Sigmoid colon (tissue), 7 donors: ENCODE measurements around the gene GPR137B. TPM values are rescaled to one million over a fixed set of nuclear protein-coding genes. Genes with fewer than 3 reads are reported as not detected.

Experiments used
- DNase-seq: peaks from one replicate; pipeline ENCODE4 v3.0.0-alpha.2; 2019
- H3K27ac ChIP-seq, 4 donors: fragments of 200-600 bp; sonication (generic); one replicate each; pipeline ENCODE4 v1.5.1; 2016 to 2019; ENCODE audit warnings: mild to moderate bottlenecking in 1 of 4
- H3K27me3 ChIP-seq, 3 donors: fragments of 200-600 bp; sonication (generic); one replicate each; pipeline ENCODE4 v1.5.1; 2019; ENCODE audit warnings: mild to moderate bottlenecking in 1 of 3
- H3K36me3 ChIP-seq, 4 donors: fragments of 200-600 bp; sonication (generic); one replicate each; pipeline ENCODE4 v1.5.1; 2016 to 2019
- H3K4me1 ChIP-seq, 4 donors: fragments of 200-600 bp; sonication (generic); one replicate each; pipeline ENCODE4 v1.5.1; 2017 to 2019
- H3K4me3 ChIP-seq, 4 donors: fragments of 200-600 bp; sonication (generic); one replicate each; pipeline ENCODE4 v1.5.1; 2017 to 2019; ENCODE audit warnings: mild to moderate bottlenecking in 2 of 4, moderate library complexity in 1 of 4
- H3K9me3 ChIP-seq, 4 donors: fragments of 200-600 bp in 3 of 4; sonication (generic) in 3 of 4; one replicate each; pipeline versions ENCODE4 v1.5.1 to v1.6.1; 2013 to 2019
- EP300 ChIP-seq, 4 donors: sonication (generic); formaldehyde crosslinking; IDR thresholded peaks; one replicate each; pipeline ENCODE4 v1.6.1; 2017; ENCODE audit warnings: antibody characterized with exemption in 4 of 4
- POLR2A ChIP-seq, 2 donors: fragments of 450-650 bp; IDR thresholded peaks; one replicate each; pipeline ENCODE4 v1.6.1; 2016; ENCODE audit warnings: antibody characterized with exemption in 2 of 2, mild to moderate bottlenecking in 2 of 2, moderate library complexity in 2 of 2
- POLR2AphosphoS5 ChIP-seq, 4 donors: sonication (generic); formaldehyde crosslinking; IDR thresholded peaks; one replicate each; pipeline ENCODE4 v1.6.1; 2017; ENCODE audit warnings: antibody characterized with exemption in 4 of 4
- WGBS, 2 donors: extraction: QIAGEN DNeasy Blood & Tissue Kit; methylation state at CpG; one replicate each; pipeline ENCODE4 v1.1.7; 2013; 5-methylcytosine and 5-hydroxymethylcytosine counted together
- intact Hi-C: fragments of 100-400 bp; cut with DNase I; formaldehyde crosslinking; loops from one replicate; pipeline ENCODE4 v1.15.1; 2023
- polyA plus RNA-seq, 3 donors: library from polyadenylated mRNA; stranded (reverse); fragments of 200-250 nt; gene quantifications; one replicate each; pipeline ENCODE4 v1.2.3, GENCODE V29; 2013
- total RNA-seq, 4 donors: library from RNA; depleted of rRNA; stranded (reverse); fragments of >200 nt; gene quantifications; one replicate each; pipeline ENCODE4 v1.1.0, GENCODE V29; 2016
- TF ChIP-seq, protein P1 (sequence below), 4 experiments: fragments of 450-650 bp in 3 of 4; fragments of 200-600 bp in 1 of 4; IDR thresholded peaks; one replicate each; pipeline ENCODE4 v1.5.1; 2016 to 2019; ENCODE audit warnings: antibody characterized with exemption in 4 of 4, mild to moderate bottlenecking in 3 of 4, moderate library complexity in 2 of 4
- donor health status: healthy with polysubstance abuse.
- donor health status: Bipolar disorder and iron deficiency.
- donor health status: healthy.

Gene GPR137B
- total and polyA plus RNA-seq, 7 donors, result 6.0 to 25.5 (median 10.8) TPM

GRCh38 chr1:236222632-236223031 lies 80.3 kb downstream of the GPR137B start:
- no peak overlapping the region for H3K27ac ChIP-seq
- no peak for DNase-seq
- intact Hi-C loops, result no loop called here
- H3K4me1 ChIP-seq, result no peaks in the 10 kb centered on the region
- no peaks in the 10 kb centered on the region for H3K27me3 ChIP-seq
- H3K36me3 ChIP-seq, result peaks cover 0 to 42% (median 0%) of the 10 kb centered on the region in 4 donors
- no peaks in the 10 kb centered on the region for H3K9me3 ChIP-seq
- WGBS, 2 donors, result 95% methylated on average over 1 of the region's 1 CpG
- no peak overlapping the region for H3K4me3 ChIP-seq
- TF ChIP-seq, protein P1, sequence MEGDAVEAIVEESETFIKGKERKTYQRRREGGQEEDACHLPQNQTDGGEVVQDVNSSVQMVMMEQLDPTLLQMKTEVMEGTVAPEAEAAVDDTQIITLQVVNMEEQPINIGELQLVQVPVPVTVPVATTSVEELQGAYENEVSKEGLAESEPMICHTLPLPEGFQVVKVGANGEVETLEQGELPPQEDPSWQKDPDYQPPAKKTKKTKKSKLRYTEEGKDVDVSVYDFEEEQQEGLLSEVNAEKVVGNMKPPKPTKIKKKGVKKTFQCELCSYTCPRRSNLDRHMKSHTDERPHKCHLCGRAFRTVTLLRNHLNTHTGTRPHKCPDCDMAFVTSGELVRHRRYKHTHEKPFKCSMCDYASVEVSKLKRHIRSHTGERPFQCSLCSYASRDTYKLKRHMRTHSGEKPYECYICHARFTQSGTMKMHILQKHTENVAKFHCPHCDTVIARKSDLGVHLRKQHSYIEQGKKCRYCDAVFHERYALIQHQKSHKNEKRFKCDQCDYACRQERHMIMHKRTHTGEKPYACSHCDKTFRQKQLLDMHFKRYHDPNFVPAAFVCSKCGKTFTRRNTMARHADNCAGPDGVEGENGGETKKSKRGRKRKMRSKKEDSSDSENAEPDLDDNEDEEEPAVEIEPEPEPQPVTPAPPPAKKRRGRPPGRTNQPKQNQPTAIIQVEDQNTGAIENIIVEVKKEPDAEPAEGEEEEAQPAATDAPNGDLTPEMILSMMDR (IDR thresholded peaks at IDR 0.05), result no peak

DNA sequence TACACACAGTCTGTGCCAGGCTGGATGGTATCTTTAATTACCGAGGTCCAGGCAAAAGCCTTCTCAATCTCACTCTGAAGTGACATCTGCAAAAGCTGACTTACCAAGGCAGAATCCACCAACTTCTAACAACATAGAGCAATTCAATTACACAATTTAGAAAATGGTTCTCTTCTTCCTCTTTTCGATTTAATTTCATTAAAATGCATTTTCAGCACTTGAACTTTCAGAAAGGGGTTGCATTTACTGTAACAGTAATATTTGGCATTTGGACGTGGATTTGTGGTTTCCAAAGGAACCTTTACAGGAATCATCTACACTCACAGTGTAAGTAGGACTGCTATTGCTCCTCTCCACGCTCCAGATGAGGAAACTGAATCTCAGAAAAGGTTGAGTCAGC lies 86.1 kb downstream of the GPR137B start:
- intact Hi-C loops, result no loop called here
- no peaks in the 10 kb centered on the region for H3K9me3 ChIP-seq
- no peak overlapping the region for H3K4me3 ChIP-seq
- H3K4me1 ChIP-seq, result no peaks in the 10 kb centered on the region
- peaks cover 0 to 35% (median 3%) of the 10 kb centered on the region in 4 donors for H3K36me3 ChIP-seq
- H3K27me3 ChIP-seq, result no peaks in the 10 kb centered on the region
- no peak overlapping the region for H3K27ac ChIP-seq
- no peak for DNase-seq
- TF ChIP-seq, protein P1 (IDR thresholded peaks at IDR 0.05), result no peak
- TF ChIP-seq POLR2A (IDR thresholded peaks at IDR 0.05) (no peak), EP300 (IDR thresholded peaks at IDR 0.05) (no peak), POLR2AphosphoS5 (IDR thresholded peaks at IDR 0.05) (no peak)
- WGBS, 2 donors, result 86 to 89% methylated on average over 4 of the region's 4 CpGs

DNA sequence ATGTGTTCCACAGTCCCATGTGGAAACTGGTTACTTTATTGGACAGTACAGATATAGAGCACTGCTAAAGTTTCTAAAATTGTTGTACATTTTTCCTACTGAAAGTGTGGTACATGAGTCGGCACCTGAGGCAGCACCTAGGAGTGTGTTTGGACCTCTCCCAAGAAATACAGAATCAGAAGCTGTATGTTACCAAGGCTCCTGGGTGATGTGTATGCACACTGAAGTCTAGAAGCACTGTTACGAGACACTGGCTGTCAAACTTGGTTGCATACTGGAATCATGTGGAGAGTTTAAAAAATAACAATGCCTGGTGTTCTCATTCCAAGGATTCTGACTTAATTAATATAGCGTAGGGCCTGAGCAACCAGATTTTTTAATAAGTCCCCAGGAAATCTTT lies 92.8 kb downstream of the GPR137B start:
- Histone ChIP-seq H3K27ac (no peak overlapping the region), H3K36me3 (no peaks in the 10 kb centered on the region), H3K4me1 (no peaks in the 10 kb centered on the region), H3K27me3 (no peaks in the 10 kb centered on the region), H3K4me3 (no peak overlapping the region), H3K9me3 (no peaks in the 10 kb centered on the region)
- 94% methylated on average over 3 of the region's 3 CpGs for WGBS, 2 donors
- no peak for DNase-seq
- TF ChIP-seq POLR2A (IDR thresholded peaks at IDR 0.05) (no peak), POLR2AphosphoS5 (IDR thresholded peaks at IDR 0.05) (no peak), EP300 (IDR thresholded peaks at IDR 0.05) (no peak)
- TF ChIP-seq, protein P1 (IDR thresholded peaks at IDR 0.05), result no peak
- intact Hi-C loops, result no loop called here

DNA sequence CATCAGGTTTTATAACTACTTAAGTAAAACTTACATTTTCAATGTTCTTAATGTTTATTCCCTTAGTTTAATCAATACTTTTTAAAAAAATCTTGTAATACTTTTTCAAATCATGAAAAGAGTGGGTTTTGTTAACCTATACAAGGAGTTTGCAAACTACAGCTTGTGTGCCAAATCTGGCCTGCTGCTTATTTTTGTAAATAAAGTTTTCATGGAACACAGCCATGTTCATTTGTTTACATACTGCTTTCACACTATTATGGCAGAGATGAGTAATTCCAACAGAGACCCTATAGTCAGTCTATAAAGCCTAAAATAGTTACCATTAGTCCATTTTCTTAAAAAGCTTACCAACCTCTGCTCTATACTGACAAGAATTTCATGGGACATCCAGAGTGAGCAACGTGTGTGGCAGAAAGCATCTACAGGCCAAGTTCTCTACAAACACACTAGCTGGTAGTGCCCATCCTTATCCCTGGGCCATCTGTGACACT lies 96.8 kb downstream of the GPR137B start:
- H3K4me3 ChIP-seq, result no peak overlapping the region
- H3K4me1 ChIP-seq, result no peaks in the 10 kb centered on the region
- no peak for DNase-seq
- no peaks in the 10 kb centered on the region for H3K27me3 ChIP-seq
- H3K36me3 ChIP-seq, result peaks cover 0 to 9% (median 0%) of the 10 kb centered on the region in 4 donors
- H3K9me3 ChIP-seq, result no peaks in the 10 kb centered on the region
- TF ChIP-seq POLR2AphosphoS5 (IDR thresholded peaks at IDR 0.05) (no peak), POLR2A (IDR thresholded peaks at IDR 0.05) (no peak), EP300 (IDR thresholded peaks at IDR 0.05) (no peak)
- TF ChIP-seq, protein P1 (IDR thresholded peaks at IDR 0.05), result no peak
- intact Hi-C loops, result no loop called here
- no peak overlapping the region for H3K27ac ChIP-seq
- WGBS, 2 donors, result 73 to 85% methylated on average over 1 of the region's 1 CpG

DNA sequence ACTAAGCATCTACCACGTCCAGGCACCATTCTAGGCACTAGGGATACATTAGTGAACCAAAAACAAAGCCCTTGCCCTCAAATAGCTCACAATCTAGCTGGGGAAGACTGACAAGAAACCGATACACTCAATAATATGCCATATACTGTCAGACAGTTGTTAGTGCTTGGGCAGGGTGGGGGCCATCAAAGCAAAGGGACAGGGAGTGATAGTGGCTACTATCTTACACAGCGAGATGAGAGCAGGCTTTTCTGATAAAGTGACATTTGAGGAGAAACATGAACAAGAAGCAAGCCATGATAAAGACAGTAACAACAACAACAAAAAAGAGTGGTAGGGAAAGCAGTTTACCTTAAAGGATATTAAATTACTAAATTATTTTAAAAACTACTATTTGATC lies 98.3 kb downstream of the GPR137B start:
- no peaks in the 10 kb centered on the region for H3K9me3 ChIP-seq
- peaks cover 0 to 9% (median 0%) of the 10 kb centered on the region in 4 donors for H3K36me3 ChIP-seq
- DNase-seq, result no peak
- H3K4me1 ChIP-seq, result no peaks in the 10 kb centered on the region
- H3K4me3 ChIP-seq, result no peak overlapping the region
- no peak overlapping the region for H3K27ac ChIP-seq
- 93% methylated on average over 3 of the region's 3 CpGs for WGBS, 2 donors
- TF ChIP-seq, protein P1 (IDR thresholded peaks at IDR 0.05), result no peak
- TF ChIP-seq EP300 (IDR thresholded peaks at IDR 0.05), result no peak
- no peak for TF ChIP-seq POLR2AphosphoS5 (IDR thresholded peaks at IDR 0.05)
- no peak for TF ChIP-seq POLR2A (IDR thresholded peaks at IDR 0.05)
- intact Hi-C loops, result no loop called here
- H3K27me3 ChIP-seq, result no peaks in the 10 kb centered on the region
